ENCODE measurements around the gene BEND6.

DNA sequence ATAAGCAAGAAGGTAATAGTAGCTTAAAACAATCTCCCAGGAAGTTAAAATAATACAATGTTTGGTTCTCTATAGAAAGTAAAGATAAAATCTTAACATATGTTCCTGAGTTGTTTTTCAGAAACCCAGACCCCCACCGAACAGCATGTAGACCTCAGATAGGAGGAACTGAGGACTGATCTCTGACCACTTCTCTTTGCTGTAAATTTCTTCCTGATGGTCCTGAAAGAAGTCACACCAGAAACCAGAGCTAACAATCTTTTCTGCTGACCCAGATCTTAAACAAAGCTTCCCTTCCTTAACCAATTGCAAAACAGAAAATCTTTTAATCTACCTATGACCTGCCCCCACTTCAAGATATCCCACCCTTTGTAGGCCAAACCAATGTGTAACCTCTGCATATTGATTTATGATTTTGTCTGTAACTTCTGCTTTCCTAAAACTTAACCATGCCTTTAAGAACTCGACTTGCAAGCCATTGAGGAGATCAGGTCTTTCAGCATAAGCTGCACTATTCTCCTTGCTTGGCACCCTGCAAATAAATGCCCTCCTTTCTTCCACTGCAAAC is 21.9 kb upstream of the BEND6 start:
- TF ChIP-seq FOXJ3 (CRISPR knock-in tag; IDR thresholded peaks at IDR 0.05) (no peak), NRF1 (IDR thresholded peaks at IDR 0.05; ENCODE audit: low read depth, low read length) (no peak), POLR2AphosphoS5 (IDR thresholded peaks at IDR 0.05; ENCODE audit: low read depth, low read length) (no peak), SIN3A (IDR thresholded peaks at IDR 0.05; ENCODE audit: borderline replicate concordance, low read depth, low read length) (no peak), RFX5 (IDR thresholded peaks at IDR 0.05; ENCODE audit: low read length) (no peak), EP300 (IDR thresholded peaks at IDR 0.05; ENCODE audit: borderline replicate concordance in 1 of 2, low read depth in 1 of 2, low read length in 1 of 2) (no peak), EZH2phosphoT487 (IDR thresholded peaks at IDR 0.05; ENCODE audit: borderline replicate concordance, low read depth) (no peak), JUND (IDR thresholded peaks at IDR 0.05) (no peak), TEAD4 (IDR thresholded peaks at IDR 0.05; ENCODE audit: borderline replicate concordance, insufficient read depth) (no peak), MXI1 (IDR thresholded peaks at IDR 0.05; ENCODE audit: low read depth, low read length) (no peak), RAD21 (IDR thresholded peaks at IDR 0.05; ENCODE audit: low read length) (no peak), FOSL2 (IDR thresholded peaks at IDR 0.05; ENCODE audit: borderline replicate concordance, low read depth) (no peak)
- TF ChIP-seq, protein P1, sequence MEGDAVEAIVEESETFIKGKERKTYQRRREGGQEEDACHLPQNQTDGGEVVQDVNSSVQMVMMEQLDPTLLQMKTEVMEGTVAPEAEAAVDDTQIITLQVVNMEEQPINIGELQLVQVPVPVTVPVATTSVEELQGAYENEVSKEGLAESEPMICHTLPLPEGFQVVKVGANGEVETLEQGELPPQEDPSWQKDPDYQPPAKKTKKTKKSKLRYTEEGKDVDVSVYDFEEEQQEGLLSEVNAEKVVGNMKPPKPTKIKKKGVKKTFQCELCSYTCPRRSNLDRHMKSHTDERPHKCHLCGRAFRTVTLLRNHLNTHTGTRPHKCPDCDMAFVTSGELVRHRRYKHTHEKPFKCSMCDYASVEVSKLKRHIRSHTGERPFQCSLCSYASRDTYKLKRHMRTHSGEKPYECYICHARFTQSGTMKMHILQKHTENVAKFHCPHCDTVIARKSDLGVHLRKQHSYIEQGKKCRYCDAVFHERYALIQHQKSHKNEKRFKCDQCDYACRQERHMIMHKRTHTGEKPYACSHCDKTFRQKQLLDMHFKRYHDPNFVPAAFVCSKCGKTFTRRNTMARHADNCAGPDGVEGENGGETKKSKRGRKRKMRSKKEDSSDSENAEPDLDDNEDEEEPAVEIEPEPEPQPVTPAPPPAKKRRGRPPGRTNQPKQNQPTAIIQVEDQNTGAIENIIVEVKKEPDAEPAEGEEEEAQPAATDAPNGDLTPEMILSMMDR (IDR thresholded peaks at IDR 0.05): no peak
- TF ChIP-seq, protein P2, sequence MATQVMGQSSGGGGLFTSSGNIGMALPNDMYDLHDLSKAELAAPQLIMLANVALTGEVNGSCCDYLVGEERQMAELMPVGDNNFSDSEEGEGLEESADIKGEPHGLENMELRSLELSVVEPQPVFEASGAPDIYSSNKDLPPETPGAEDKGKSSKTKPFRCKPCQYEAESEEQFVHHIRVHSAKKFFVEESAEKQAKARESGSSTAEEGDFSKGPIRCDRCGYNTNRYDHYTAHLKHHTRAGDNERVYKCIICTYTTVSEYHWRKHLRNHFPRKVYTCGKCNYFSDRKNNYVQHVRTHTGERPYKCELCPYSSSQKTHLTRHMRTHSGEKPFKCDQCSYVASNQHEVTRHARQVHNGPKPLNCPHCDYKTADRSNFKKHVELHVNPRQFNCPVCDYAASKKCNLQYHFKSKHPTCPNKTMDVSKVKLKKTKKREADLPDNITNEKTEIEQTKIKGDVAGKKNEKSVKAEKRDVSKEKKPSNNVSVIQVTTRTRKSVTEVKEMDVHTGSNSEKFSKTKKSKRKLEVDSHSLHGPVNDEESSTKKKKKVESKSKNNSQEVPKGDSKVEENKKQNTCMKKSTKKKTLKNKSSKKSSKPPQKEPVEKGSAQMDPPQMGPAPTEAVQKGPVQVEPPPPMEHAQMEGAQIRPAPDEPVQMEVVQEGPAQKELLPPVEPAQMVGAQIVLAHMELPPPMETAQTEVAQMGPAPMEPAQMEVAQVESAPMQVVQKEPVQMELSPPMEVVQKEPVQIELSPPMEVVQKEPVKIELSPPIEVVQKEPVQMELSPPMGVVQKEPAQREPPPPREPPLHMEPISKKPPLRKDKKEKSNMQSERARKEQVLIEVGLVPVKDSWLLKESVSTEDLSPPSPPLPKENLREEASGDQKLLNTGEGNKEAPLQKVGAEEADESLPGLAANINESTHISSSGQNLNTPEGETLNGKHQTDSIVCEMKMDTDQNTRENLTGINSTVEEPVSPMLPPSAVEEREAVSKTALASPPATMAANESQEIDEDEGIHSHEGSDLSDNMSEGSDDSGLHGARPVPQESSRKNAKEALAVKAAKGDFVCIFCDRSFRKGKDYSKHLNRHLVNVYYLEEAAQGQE (IDR thresholded peaks at IDR 0.05; ENCODE audit: low read depth, low read length): no peak
